SW480 (cell line): ENCODE results near the gene NLGN2.

ENCODE experiments used
- DNase-seq: peaks from one replicate; pipeline ENCODE4 v3.0.0-alpha.2; 2016; ENCODE audit warnings: low spot score

NLGN2 gene

DNA sequence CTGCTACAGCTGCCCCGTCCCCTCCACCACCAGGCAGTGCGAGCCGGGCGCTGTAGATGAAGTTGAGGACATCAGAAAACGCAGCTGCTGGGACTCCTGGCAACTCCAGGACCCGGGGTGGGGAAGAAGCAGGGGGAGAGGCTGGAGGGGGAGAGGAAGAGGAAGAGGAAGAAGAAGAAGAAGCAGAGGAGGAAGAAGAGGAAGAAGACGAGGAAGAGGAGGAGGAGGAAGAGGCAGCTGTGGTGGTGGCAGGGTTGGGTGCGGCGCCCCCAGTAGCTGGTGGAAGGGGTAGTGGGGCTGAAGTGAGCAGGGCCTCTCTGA lies 58.6 kb downstream of the NLGN2 start:
- DNase-seq, result no peak

DNA sequence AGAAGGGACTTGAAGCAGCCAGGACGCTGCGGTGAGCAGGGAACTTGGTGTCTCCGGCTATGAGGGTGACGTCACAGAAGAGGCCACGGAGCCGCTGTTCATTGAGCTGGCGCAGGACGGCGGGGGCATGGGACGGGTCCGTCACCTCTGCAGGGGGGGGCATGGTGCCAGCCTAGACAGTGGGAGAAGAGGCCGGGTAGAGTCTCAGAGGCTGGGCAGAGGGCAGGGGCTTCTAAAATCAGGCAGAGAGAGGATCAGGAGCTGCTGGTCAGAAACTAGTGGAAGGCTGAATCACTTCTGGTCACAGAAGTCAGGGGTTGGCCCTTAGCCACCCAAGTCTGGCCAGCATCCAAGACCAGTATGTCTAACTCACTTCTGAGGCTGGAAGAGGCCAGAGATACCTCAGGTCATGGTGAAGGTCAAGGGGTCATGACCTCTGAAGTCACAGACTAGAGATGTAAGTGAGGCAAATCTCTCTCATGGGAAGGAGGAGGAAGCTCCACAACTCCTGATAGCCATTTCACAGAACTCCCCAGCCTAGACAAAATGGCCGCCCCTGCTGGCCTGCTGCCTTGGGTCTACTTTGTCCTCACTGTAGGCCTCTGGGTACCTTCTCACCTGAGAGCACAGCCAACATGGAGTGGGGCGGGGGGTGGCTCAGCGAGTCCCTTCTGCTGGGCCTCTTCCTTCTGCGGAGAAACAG lies 59.1 kb downstream of the NLGN2 start:
- DNase-seq, result no peak

DNA sequence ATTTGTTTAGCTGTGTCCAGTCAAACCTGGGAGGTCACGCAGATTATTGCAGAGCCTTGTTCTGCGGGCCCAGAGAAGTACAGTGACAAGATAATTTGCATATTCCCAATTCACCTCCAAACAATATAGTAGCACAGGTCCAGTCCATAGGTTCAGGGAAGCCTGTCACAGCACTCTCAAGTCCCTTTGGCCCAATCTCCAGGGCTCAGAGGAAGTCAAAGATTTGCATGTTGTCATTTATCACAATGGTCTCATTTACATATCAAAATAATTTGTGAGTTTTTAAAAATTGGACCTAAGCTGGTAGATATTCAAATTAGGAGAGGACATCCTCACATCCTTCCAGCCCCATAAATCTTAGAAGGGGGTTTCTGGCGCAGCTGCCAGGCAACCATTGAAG lies 59.9 kb downstream of the NLGN2 start:
- no peak for DNase-seq

DNA sequence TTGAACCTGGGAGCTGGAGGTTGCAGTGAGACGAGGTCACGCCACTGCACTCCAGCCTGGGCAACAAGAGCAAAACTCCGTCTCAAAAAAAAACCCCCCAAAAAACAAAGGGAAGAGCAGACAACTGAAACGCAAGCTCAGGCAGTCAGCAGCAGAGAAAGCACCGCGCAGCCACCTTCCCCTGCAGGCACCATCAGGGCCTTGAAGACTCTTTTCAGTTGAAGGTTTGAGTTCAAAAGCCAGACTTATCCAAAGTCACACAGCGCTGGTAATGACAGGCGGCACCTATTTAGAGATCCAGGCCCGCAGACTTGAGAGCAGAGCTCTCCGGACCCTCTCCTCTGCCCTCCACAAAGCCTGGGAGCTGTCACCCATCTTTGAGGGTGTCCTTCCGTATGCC lies 60.6 kb downstream of the NLGN2 start:
- no peak for DNase-seq

- DNase-seq, result no peak
Measured at GRCh38 chr17:7468804-7469389, 61.3 kb downstream of the NLGN2 start.
